ENCODE measurements around the gene ZNF688.

Gene ZNF688

DNA sequence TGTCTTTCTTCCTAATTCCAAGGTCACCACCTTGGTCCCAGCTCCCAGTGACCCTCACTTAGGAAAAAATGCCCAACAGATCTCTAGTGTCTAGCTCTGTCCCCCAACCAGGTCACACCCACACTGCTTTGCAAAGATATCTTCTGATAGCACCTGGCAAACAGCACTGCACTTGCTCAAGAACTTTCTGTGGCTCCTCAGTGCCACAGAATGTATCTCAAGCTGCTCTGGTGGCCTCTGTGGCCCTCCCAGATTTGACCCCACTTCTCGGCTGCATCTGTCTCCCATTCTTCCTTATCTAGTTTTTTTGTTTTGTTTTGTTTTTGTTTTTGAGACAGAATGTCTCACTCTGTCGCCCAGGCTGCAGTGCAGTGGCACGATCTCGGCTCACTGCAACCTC, 5.0 kb downstream of the ZNF688 start:
- TF ChIP-seq, protein P1, sequence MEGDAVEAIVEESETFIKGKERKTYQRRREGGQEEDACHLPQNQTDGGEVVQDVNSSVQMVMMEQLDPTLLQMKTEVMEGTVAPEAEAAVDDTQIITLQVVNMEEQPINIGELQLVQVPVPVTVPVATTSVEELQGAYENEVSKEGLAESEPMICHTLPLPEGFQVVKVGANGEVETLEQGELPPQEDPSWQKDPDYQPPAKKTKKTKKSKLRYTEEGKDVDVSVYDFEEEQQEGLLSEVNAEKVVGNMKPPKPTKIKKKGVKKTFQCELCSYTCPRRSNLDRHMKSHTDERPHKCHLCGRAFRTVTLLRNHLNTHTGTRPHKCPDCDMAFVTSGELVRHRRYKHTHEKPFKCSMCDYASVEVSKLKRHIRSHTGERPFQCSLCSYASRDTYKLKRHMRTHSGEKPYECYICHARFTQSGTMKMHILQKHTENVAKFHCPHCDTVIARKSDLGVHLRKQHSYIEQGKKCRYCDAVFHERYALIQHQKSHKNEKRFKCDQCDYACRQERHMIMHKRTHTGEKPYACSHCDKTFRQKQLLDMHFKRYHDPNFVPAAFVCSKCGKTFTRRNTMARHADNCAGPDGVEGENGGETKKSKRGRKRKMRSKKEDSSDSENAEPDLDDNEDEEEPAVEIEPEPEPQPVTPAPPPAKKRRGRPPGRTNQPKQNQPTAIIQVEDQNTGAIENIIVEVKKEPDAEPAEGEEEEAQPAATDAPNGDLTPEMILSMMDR (IDR thresholded peaks at IDR 0.05; ENCODE audit: borderline replicate concordance, control extremely low read depth, extremely low read depth, insufficient read depth, missing control alignments): no peak
- DNase-seq (ENCODE audit: low spot score): no peak
- in situ Hi-C loops (cut with MboI; ENCODE audit: low sequenced_read_pairs, unreplicated experiment): no loop called here

DNA sequence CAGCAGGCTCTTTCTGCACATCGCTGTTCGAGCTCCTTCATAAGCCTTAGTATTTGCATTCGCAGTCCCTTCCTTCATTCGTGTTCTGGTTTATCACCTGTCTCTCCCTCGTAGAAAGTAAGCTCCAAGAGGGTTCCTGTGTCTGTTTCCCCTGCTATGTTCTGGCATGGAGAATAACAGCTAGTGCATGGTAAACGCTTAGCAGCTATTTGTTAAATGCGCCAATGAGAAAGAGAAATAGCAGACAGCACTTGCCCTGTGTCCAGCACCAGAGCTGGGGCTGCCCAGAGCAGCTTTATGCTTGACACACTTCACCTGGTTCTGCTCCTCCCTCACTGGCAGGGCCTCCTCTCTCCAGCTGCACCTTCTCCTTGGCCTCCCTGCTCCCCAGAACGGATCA, 5.5 kb downstream of the ZNF688 start:
- in situ Hi-C loops (cut with MboI; ENCODE audit: low sequenced_read_pairs, unreplicated experiment): no loop called here
- no peak for DNase-seq (ENCODE audit: low spot score)
- TF ChIP-seq, protein P1 (IDR thresholded peaks at IDR 0.05; ENCODE audit: borderline replicate concordance, control extremely low read depth, extremely low read depth, insufficient read depth, missing control alignments): no peak

DNA sequence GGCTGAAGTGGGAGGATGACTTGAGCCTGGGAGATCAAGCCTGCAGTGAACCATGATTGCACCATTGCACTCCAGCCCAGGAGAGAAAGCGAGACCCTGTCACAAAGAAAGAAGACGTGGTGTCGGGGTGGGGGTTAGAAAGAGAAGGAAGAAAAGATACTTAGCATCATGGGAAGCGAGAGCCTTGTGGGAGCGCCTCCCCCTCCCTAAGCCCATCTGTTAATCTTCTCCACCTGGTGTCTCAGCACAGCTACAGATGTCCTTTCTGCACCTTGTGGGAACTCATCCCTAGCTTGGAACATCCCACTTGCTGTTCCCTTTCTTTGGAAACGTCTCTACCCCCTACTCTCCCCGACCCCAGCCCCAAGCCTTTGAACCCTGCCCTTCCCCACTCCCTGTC, 6.0 kb downstream of the ZNF688 start:
- DNase-seq (ENCODE audit: low spot score): no peak
- TF ChIP-seq, protein P1 (IDR thresholded peaks at IDR 0.05; ENCODE audit: borderline replicate concordance, control extremely low read depth, extremely low read depth, insufficient read depth, missing control alignments): no peak
- in situ Hi-C loops (cut with MboI; ENCODE audit: low sequenced_read_pairs, unreplicated experiment): no loop called here

DNA sequence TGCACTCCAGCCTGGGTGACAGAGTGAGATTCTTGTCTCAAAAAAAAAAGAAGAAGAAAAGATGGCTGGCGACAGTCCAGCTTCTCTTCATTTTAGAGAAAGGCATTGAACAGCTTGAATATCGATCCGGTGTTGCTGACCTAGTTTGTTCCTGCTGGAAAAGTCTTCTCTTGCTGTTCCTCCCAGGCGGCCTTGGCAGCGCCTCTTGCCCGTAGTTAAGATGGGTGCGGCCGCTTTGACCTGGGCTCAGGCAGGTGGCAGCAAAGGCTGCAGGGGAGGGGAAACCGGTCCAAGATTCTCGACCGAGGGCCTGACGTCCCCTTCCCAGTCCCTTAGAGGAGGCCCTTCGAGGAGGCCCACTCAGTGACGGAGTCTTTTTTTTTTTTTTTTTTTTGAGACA, 9.5 kb downstream of the ZNF688 start:
- TF ChIP-seq, protein P1 (IDR thresholded peaks at IDR 0.05; ENCODE audit: borderline replicate concordance, control extremely low read depth, extremely low read depth, insufficient read depth, missing control alignments): no peak
- no peak for DNase-seq (ENCODE audit: low spot score)
- in situ Hi-C loops (cut with MboI; ENCODE audit: low sequenced_read_pairs, unreplicated experiment): no loop called here

DNA sequence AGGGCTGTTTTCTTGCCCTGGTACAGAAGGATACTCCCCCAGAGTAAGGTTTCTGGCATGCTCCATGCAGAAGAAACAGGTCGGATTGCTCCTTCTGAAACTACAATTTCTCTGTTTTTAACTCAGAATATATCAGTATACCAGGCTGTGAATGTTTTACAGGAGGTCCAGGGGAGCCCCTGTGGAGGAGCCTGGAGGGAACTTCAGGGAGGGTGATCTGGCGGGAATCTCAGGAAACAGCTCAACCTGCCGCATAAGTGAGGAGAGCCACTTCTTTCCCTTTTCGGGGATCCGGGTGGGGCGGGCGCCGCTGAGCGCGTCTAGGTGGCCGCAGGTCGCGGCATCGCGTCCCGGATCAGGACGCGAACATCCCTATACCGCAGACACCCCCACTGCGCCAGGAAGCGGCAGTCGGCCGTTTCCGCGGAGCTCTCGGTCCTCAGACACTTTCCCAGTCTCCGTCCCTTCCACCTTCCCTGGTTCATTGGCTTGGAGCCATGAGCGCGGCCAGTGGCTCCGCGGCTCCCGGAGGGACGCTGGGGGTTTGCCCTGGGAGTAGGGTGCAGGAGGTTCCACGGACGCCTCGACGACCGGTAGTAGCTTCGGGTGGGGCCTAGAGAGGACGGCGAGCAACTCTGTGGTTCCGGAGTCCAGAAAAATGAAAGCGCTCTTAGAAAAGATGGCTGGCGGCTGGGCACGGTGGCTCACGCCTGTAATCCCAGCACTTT, 10.3 kb downstream of the ZNF688 start:
- no peak for DNase-seq (ENCODE audit: low spot score)
- TF ChIP-seq, protein P1 (IDR thresholded peaks at IDR 0.05; ENCODE audit: borderline replicate concordance, control extremely low read depth, extremely low read depth, insufficient read depth, missing control alignments): no peak
- in situ Hi-C loops (cut with MboI; ENCODE audit: low sequenced_read_pairs, unreplicated experiment): no loop called here

DNA sequence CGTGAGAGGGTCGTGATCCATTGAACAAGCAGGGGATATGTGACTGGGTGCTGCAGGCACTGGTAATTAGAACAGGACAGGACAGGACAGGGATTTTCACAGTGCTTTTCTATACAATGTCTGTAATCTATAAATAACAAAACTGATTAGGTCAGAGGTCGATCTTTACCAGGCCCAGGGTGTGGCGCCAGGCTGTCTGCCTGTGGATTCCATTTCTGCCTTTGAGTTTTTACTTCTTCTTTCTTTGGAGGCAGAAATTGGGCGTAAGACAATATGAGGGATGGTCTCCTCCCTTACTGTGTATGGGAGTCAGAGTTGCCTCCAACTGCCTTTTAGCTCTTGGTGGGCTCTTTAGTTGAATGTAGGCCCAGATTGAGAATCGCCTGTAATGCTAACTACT, 11.8 kb downstream of the ZNF688 start:
- no peak for DNase-seq (ENCODE audit: low spot score)
- in situ Hi-C loops (cut with MboI; ENCODE audit: low sequenced_read_pairs, unreplicated experiment): no loop called here
- TF ChIP-seq, protein P1 (IDR thresholded peaks at IDR 0.05; ENCODE audit: borderline replicate concordance, control extremely low read depth, extremely low read depth, insufficient read depth, missing control alignments): no peak
